ENCODE results near the gene DCXR. TPM values are rescaled to one million over a fixed set of nuclear protein-coding genes. Genes with fewer than 3 reads are reported as not detected.

The DCXR gene
- total RNA-seq, 1 experiment from 2014 or later = 111 TPM

- Mint-ChIP-seq H3K4me3 (ENCODE audit: unreplicated experiment) (no peak overlapping the region), H3K27me3 (ENCODE audit: insufficient read depth, unreplicated experiment) (no peaks in the 10 kb centered on the region), H3K36me3 (ENCODE audit: insufficient read depth, unreplicated experiment) (peaks cover 20% of the 10 kb centered on the region), H3K9me3 (ENCODE audit: unreplicated experiment) (no peaks in the 10 kb centered on the region), H3K4me1 (ENCODE audit: insufficient read depth, unreplicated experiment) (no peaks in the 10 kb centered on the region), H3K27ac (ENCODE audit: low read depth, unreplicated experiment) (no peak overlapping the region)
- ChIA-PET POLR2A (interaction anchor here (1.0 to 3.0 kb wide), 4 partner anchors 8 to 56 kb away, joined by 3 to 11 read pairs (median 8); partner anchors contain the start of genes DCXR and DUS1L), CTCF (interaction anchor here (2.0 kb wide), 1 partner anchor 13 kb away, joined by 7 read pairs; no protein-coding TSS in a partner anchor)
- no peak for DNase-seq (ENCODE audit: unreplicated experiment)
- no peak for TF ChIP-seq CTCF (IDR thresholded peaks at IDR 0.05; ENCODE audit: unreplicated experiment)
- no TSS peak for BruUV-seq (replicated peaks)
- intact Hi-C loops (cut with micrococcal nuclease) = no loop called here
These were observed 12.0 kb upstream of the DCXR start for GRCh38 chr17:82049521-82049971.

GRCh38 chr17:82049106-82049505 is 11.6 kb upstream of the DCXR start:
- ChIA-PET POLR2A (interaction anchor here (3.0 kb wide), 1 partner anchor 11 kb away, joined by 11 read pairs; the partner anchor contains the start of gene DCXR), CTCF (no interaction called here)
- peaks cover 20% of the 10 kb centered on the region for H3K36me3 Mint-ChIP-seq (ENCODE audit: insufficient read depth, unreplicated experiment)
- intact Hi-C loops (cut with micrococcal nuclease) = no loop called here
- no peak overlapping the region for H3K4me3 Mint-ChIP-seq (ENCODE audit: unreplicated experiment)
- no TSS peak for BruUV-seq (replicated peaks)
- H3K27me3 Mint-ChIP-seq (ENCODE audit: insufficient read depth, unreplicated experiment) = no peaks in the 10 kb centered on the region
- H3K4me1 Mint-ChIP-seq (ENCODE audit: insufficient read depth, unreplicated experiment) = no peaks in the 10 kb centered on the region
- TF ChIP-seq CTCF (IDR thresholded peaks at IDR 0.05; ENCODE audit: unreplicated experiment) = no peak
- no peak for DNase-seq (ENCODE audit: unreplicated experiment)
- H3K27ac Mint-ChIP-seq (ENCODE audit: low read depth, unreplicated experiment) = no peak overlapping the region
- H3K9me3 Mint-ChIP-seq (ENCODE audit: unreplicated experiment) = no peaks in the 10 kb centered on the region

- H3K36me3 Mint-ChIP-seq (ENCODE audit: insufficient read depth, unreplicated experiment) = peaks cover 19% of the 10 kb centered on the region
- no peaks in the 10 kb centered on the region for H3K9me3 Mint-ChIP-seq (ENCODE audit: unreplicated experiment)
- TF ChIP-seq CTCF (IDR thresholded peaks at IDR 0.05; ENCODE audit: unreplicated experiment) = no peak
- no peaks in the 10 kb centered on the region for H3K27me3 Mint-ChIP-seq (ENCODE audit: insufficient read depth, unreplicated experiment)
- POLR2A ChIA-PET = interaction anchor here (3.0 kb wide), 1 partner anchor 11 kb away, joined by 11 read pairs; the partner anchor contains the start of gene DCXR
- no peak overlapping the region for H3K4me3 Mint-ChIP-seq (ENCODE audit: unreplicated experiment)
- intact Hi-C loops (cut with micrococcal nuclease) = no loop called here
- no peaks in the 10 kb centered on the region for H3K4me1 Mint-ChIP-seq (ENCODE audit: insufficient read depth, unreplicated experiment)
- H3K27ac Mint-ChIP-seq (ENCODE audit: low read depth, unreplicated experiment) = no peak overlapping the region
- no peak for DNase-seq (ENCODE audit: unreplicated experiment)
- CTCF ChIA-PET = no interaction called here
- no TSS peak for BruUV-seq (replicated peaks)
These were observed 11.1 kb upstream of the DCXR start for GRCh38 chr17:82048571-82048971.

GRCh38 chr17:82047914-82048570 is 10.5 kb upstream of the DCXR start:
- Mint-ChIP-seq H3K9me3 (ENCODE audit: unreplicated experiment) (no peaks in the 10 kb centered on the region), H3K36me3 (ENCODE audit: insufficient read depth, unreplicated experiment) (peaks cover 19% of the 10 kb centered on the region), H3K27me3 (ENCODE audit: insufficient read depth, unreplicated experiment) (no peaks in the 10 kb centered on the region), H3K27ac (ENCODE audit: low read depth, unreplicated experiment) (no peak overlapping the region), H3K4me3 (ENCODE audit: unreplicated experiment) (no peak overlapping the region), H3K4me1 (ENCODE audit: insufficient read depth, unreplicated experiment) (no peaks in the 10 kb centered on the region)
- intact Hi-C loops (cut with micrococcal nuclease) = no loop called here
- DNase-seq (ENCODE audit: unreplicated experiment) = no peak
- BruUV-seq (replicated peaks) = TSS peak; percentile 33
- TF ChIP-seq CTCF (IDR thresholded peaks at IDR 0.05; ENCODE audit: unreplicated experiment) = no peak
- ChIA-PET POLR2A (interaction anchor here (0.6 to 1.3 kb wide), 3 partner anchors 10 to 62 kb away, joined by 3 to 6 read pairs (median 4); partner anchors contain the start of gene DCXR), CTCF (interaction anchor here (0.6 kb wide), 1 partner anchor 322 kb away, joined by 4 read pairs; no protein-coding TSS in a partner anchor)
